ENCODE data around the gene SHROOM2.

SHROOM2 gene

DNA sequence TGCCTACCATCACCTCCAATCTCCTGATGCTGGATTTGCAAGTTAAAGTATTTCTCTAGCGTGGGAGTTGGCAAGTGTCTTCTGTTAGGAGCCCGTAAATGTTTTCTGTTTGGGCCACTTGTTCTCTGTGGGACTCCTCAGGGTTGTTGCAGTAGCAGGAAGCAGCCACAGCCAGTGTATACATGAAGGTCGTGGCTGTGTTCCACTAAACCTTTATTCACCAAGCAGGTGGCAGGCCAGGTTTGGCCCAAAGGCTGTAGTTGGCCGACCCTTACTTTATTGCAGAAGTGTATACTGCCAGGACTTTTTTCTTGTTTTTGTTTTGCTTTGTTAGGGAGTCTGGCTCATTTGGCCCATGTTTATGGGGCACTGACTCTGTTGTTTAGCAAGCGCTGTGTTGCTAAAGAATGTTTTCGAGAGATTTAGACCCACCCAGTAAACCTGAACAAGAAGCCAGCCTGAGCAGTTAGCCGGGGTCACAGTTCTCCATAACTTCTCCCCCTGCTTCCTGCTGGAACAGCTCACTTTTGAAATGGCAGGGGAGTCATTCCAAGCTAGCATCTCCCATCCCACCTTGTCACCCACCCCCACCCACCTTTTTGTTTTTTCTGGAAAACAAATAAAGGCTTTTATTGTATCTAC, 58.8 kb downstream of the SHROOM2 start (continued):
- TF ChIP-seq ZFP41 (tag by site-specific recombination; IDR thresholded peaks at IDR 0.05; ENCODE audit: borderline replicate concordance), result no peak
- TF ChIP-seq KLF9 (tag by site-specific recombination; IDR thresholded peaks at IDR 0.05; ENCODE audit: low read depth), result no peak
- no peak for TF ChIP-seq ZNF561 (tag by site-specific recombination; IDR thresholded peaks at IDR 0.05; ENCODE audit: borderline replicate concordance)

GRCh38 chrX:9845578-9845952, 59.3 kb downstream of the SHROOM2 start:
- TF ChIP-seq, protein P1, sequence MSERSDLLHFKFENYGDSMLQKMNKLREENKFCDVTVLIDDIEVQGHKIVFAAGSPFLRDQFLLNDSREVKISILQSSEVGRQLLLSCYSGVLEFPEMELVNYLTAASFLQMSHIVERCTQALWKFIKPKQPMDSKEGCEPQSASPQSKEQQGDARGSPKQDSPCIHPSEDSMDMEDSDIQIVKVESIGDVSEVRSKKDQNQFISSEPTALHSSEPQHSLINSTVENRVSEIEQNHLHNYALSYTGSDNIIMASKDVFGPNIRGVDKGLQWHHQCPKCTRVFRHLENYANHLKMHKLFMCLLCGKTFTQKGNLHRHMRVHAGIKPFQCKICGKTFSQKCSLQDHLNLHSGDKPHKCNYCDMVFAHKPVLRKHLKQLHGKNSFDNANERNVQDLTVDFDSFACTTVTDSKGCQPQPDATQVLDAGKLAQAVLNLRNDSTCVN (tag by site-specific recombination; optimal IDR thresholded peaks at IDR 0.05), result no peak
- no peak for TF ChIP-seq ZNF777 (tag by site-specific recombination; IDR thresholded peaks at IDR 0.05; ENCODE audit: borderline replicate concordance)
- no peak for TF ChIP-seq SALL2 (tag by site-specific recombination; IDR thresholded peaks at IDR 0.05; ENCODE audit: borderline replicate concordance)
- no peaks in the 10 kb centered on the region for H3K36me3 ChIP-seq (ENCODE audit: control insufficient read depth in 2 of 2, insufficient read depth in 1 of 2, low read length in 2 of 2)
- no peak overlapping the region for H3K27ac ChIP-seq (ENCODE audit: extremely low read depth, low read depth, low read length)
- ChIA-PET CTCF (no interaction called here), POLR2A (no interaction called here)
- H3K9me3 ChIP-seq (ENCODE audit: control insufficient read depth, insufficient read depth, low read depth, low read length), result no peaks in the 10 kb centered on the region
- no peaks in the 10 kb centered on the region for H3K4me1 ChIP-seq (ENCODE audit: control insufficient read depth, insufficient read depth, low read length)
- no peak overlapping the region for H3K4me3 ChIP-seq (ENCODE audit: low read depth, low read length)

GRCh38 chrX:9846631-9847030, 60.4 kb downstream of the SHROOM2 start:
- no peaks in the 10 kb centered on the region for H3K4me1 ChIP-seq (ENCODE audit: control insufficient read depth, insufficient read depth, low read length)
- TF ChIP-seq ZNF585B (tag by site-specific recombination; IDR thresholded peaks at IDR 0.05) (no peak), PRDM1 (tag by site-specific recombination; IDR thresholded peaks at IDR 0.05) (no peak), HOXA7 (CRISPR knock-in tag; IDR thresholded peaks at IDR 0.05; ENCODE audit: borderline replicate concordance) (no peak), ZNF596 (tag by site-specific recombination; IDR thresholded peaks at IDR 0.05) (no peak), ZNF169 (tag by site-specific recombination; IDR thresholded peaks at IDR 0.05) (no peak), ZNF830 (tag by site-specific recombination; IDR thresholded peaks at IDR 0.05; ENCODE audit: low read depth) (no peak)
- H3K27ac ChIP-seq (ENCODE audit: extremely low read depth, low read depth, low read length), result no peak overlapping the region
- no peak overlapping the region for H3K4me3 ChIP-seq (ENCODE audit: low read depth, low read length)
- no peaks in the 10 kb centered on the region for H3K36me3 ChIP-seq (ENCODE audit: control insufficient read depth in 2 of 2, insufficient read depth in 1 of 2, low read length in 2 of 2)
- ChIA-PET POLR2A (no interaction called here), CTCF (interaction anchor here (0.6 kb wide), 1 partner anchor 1097 kb away, joined by 3 read pairs; no protein-coding TSS in a partner anchor)
- H3K9me3 ChIP-seq (ENCODE audit: control insufficient read depth, insufficient read depth, low read depth, low read length), result no peaks in the 10 kb centered on the region

- POLR2A ChIA-PET, result no interaction called here
Measured at GRCh38 chrX:9847071-9847470, 60.8 kb downstream of the SHROOM2 start.

More at GRCh38 chrX:9847071-9847470, 60.8 kb downstream of the SHROOM2 start:
- Histone ChIP-seq H3K27ac (ENCODE audit: extremely low read depth, low read depth, low read length) (no peak overlapping the region), H3K36me3 (ENCODE audit: control insufficient read depth in 2 of 2, insufficient read depth in 1 of 2, low read length in 2 of 2) (no peaks in the 10 kb centered on the region), H3K4me3 (ENCODE audit: low read depth, low read length) (no peak overlapping the region), H3K4me1 (ENCODE audit: control insufficient read depth, insufficient read depth, low read length) (no peaks in the 10 kb centered on the region), H3K9me3 (ENCODE audit: control insufficient read depth, insufficient read depth, low read depth, low read length) (no peaks in the 10 kb centered on the region)
- CTCF ChIA-PET, result no interaction called here
- TF ChIP-seq MEIS1 (CRISPR knock-in tag; IDR thresholded peaks at IDR 0.05; ENCODE audit: borderline replicate concordance), result no peak
- TF ChIP-seq ZNF223 (tag by site-specific recombination; IDR thresholded peaks at IDR 0.05), result no peak
- TF ChIP-seq HOXC10 (CRISPR knock-in tag; IDR thresholded peaks at IDR 0.05), result no peak
- no peak for TF ChIP-seq ZBTB17 (tag by site-specific recombination; IDR thresholded peaks at IDR 0.05)
- no peak for TF ChIP-seq KLF8 (tag by site-specific recombination; IDR thresholded peaks at IDR 0.05)
- no peak for TF ChIP-seq GLI4 (tag by site-specific recombination; IDR thresholded peaks at IDR 0.05)
- TF ChIP-seq ZNF266 (tag by site-specific recombination; IDR thresholded peaks at IDR 0.05; ENCODE audit: low read depth), result no peak
- no peak for TF ChIP-seq ZNF549 (tag by site-specific recombination; IDR thresholded peaks at IDR 0.05)
- TF ChIP-seq, protein P2, sequence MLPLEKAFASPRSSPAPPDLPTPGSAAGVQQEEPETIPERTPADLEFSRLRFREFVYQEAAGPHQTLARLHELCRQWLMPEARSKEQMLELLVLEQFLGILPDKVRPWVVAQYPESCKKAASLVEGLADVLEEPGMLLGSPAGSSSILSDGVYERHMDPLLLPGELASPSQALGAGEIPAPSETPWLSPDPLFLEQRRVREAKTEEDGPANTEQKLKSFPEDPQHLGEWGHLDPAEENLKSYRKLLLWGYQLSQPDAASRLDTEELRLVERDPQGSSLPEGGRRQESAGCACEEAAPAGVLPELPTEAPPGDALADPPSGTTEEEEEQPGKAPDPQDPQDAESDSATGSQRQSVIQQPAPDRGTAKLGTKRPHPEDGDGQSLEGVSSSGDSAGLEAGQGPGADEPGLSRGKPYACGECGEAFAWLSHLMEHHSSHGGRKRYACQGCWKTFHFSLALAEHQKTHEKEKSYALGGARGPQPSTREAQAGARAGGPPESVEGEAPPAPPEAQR (tag by site-specific recombination; IDR thresholded peaks at IDR 0.05), result no peak
- no peak for TF ChIP-seq ZNF26 (tag by site-specific recombination; IDR thresholded peaks at IDR 0.05)

Measured in HEK293 (cell line).